Body of pancreas (tissue), 4 donors: Measurements from ENCODE around the gene CEP95. TPM values are rescaled to one million over a fixed set of nuclear protein-coding genes. Genes with fewer than 3 reads are reported as not detected.

Experiments
- ATAC-seq: fragments of 150-250 bp; one replicate; pipeline ENCODE4 v1.9.1; 2016
- DNase-seq, 4 donors: peaks; one replicate each; pipeline ENCODE4 v3.0.0-alpha.2; 2019
- H3K27ac ChIP-seq, 4 donors: fragments of 200-600 bp; sonication (generic); 1 replicate in 3 of 4; 2 replicates in 1 of 4; pipeline versions ENCODE4 v1.5.1 to v1.6.1; 2016 to 2019; ENCODE audit warnings: mild to moderate bottlenecking in 1 of 4, mixed read lengths in 1 of 4, moderate library complexity in 1 of 4
- H3K27me3 ChIP-seq, 2 donors: fragments of 200-600 bp; sonication (generic); one replicate each; pipeline ENCODE4 v1.6.0; 2016; ENCODE audit warnings: mild to moderate bottlenecking in 1 of 2
- H3K36me3 ChIP-seq, 2 donors: fragments of 200-600 bp; sonication (generic); replicated peaks in 1 of 2; 2 replicates each; pipeline ENCODE4 v1.5.1; 2016; ENCODE audit warnings: low read depth in 2 of 2; ENCODE audit not compliant: insufficient read depth in 1 of 2
- H3K4me1 ChIP-seq: fragments of 200-600 bp; sonication (generic); one replicate; pipeline ENCODE4 v1.6.0; 2016
- H3K4me3 ChIP-seq, 2 donors: fragments of 200-600 bp; sonication (generic); 1 replicate in 1 of 2; 2 replicates in 1 of 2; pipeline ENCODE4 v1.5.1; 2016 to 2019
- H3K9me3 ChIP-seq, 3 donors: fragments of 200-600 bp; sonication (generic); 1 replicate in 2 of 3; 2 replicates in 1 of 3; pipeline ENCODE4 v1.5.1; 2016
- CTCF ChIP-seq, 7 experiments: fragments of 450-650 bp in 4 of 7; fragments of 200-600 bp in 3 of 7; sonication (generic) in 3 of 7; IDR thresholded peaks; one replicate each; pipeline ENCODE4 v1.5.1; 2016 to 2019; ENCODE audit warnings: antibody characterized with exemption in 7 of 7
- POLR2A ChIP-seq, 3 donors: fragments of 450-650 bp; IDR thresholded peaks; one replicate each; pipeline ENCODE4 v1.6.1; 2016; ENCODE audit warnings: antibody characterized with exemption in 3 of 3, mild to moderate bottlenecking in 2 of 3
- WGBS, 2 donors: methylation state at CpG; one replicate each; pipeline ENCODE4 v1.1.5; 2017; 5-methylcytosine and 5-hydroxymethylcytosine counted together
- intact Hi-C: fragments of 100-400 bp; cut with DNase I; formaldehyde crosslinking; loops from one replicate; pipeline ENCODE4 v1.15.1; 2023
- total RNA-seq, 2 donors: library from RNA; depleted of rRNA; stranded (reverse); fragments of >200 nt; gene quantifications; one replicate each; pipeline ENCODE4 v1.1.0, GENCODE V29; 2016

CEP95 gene
- total RNA-seq, 2 donors from 2014 or later, result 18.5 to 39.7 TPM

GRCh38 chr17:64498308-64499203 is 8.2 kb upstream of the CEP95 start:
- Histone ChIP-seq H3K27ac (peak overlapping the region in 1 of 4 donors; percentile 88), H3K4me3 (no peak overlapping the region), H3K9me3 (no peaks in the 10 kb centered on the region), H3K4me1 (peaks cover 76% of the 10 kb centered on the region), H3K36me3 (peaks cover 22 to 38% of the 10 kb centered on the region in 2 donors), H3K27me3 (no peaks in the 10 kb centered on the region)
- ATAC-seq (no peak), DNase-seq (no peak)
- intact Hi-C loops, result no loop called here
- 57 to 62% methylated on average over 7 of the region's 7 CpGs for WGBS, 2 donors
- TF ChIP-seq CTCF (IDR thresholded peaks at IDR 0.05) (no peak), POLR2A (IDR thresholded peaks at IDR 0.05) (no peak)

- no peak overlapping the region for H3K27ac ChIP-seq
- intact Hi-C loops, result no loop called here
- DNase-seq (no peak), ATAC-seq (no peak)
- H3K4me1 ChIP-seq, result peaks cover 75% of the 10 kb centered on the region
- TF ChIP-seq POLR2A (IDR thresholded peaks at IDR 0.05) (no peak), CTCF (IDR thresholded peaks at IDR 0.05) (no peak)
- peaks cover 23 to 41% of the 10 kb centered on the region in 2 donors for H3K36me3 ChIP-seq
- 81 to 86% methylated on average over 6 of the region's 6 CpGs for WGBS, 2 donors
- no peak overlapping the region for H3K4me3 ChIP-seq
- no peaks in the 10 kb centered on the region for H3K9me3 ChIP-seq
- no peaks in the 10 kb centered on the region for H3K27me3 ChIP-seq
Measured at GRCh38 chr17:64499805-64500486, 6.8 kb upstream of the CEP95 start.

- H3K27ac ChIP-seq, result no peak overlapping the region
- 82% methylated on average over 8 of the region's 8 CpGs for WGBS, 2 donors
- peaks cover 70% of the 10 kb centered on the region for H3K4me1 ChIP-seq
- H3K4me3 ChIP-seq, result no peak overlapping the region
- DNase-seq (no peak), ATAC-seq (no peak)
- H3K36me3 ChIP-seq, result peaks cover 23 to 41% of the 10 kb centered on the region in 2 donors
- intact Hi-C loops, result no loop called here
- no peaks in the 10 kb centered on the region for H3K27me3 ChIP-seq
- H3K9me3 ChIP-seq, result no peaks in the 10 kb centered on the region
- TF ChIP-seq POLR2A (IDR thresholded peaks at IDR 0.05), result no peak
- TF ChIP-seq CTCF (IDR thresholded peaks at IDR 0.05), result no peak
Measured at GRCh38 chr17:64500487-64500859, 6.3 kb upstream of the CEP95 start.

- 78 to 81% methylated on average over 11 of the region's 11 CpGs for WGBS, 2 donors
- Histone ChIP-seq H3K27ac (no peak overlapping the region), H3K9me3 (no peaks in the 10 kb centered on the region), H3K4me3 (no peak overlapping the region), H3K36me3 (peaks cover 23 to 41% of the 10 kb centered on the region in 2 donors), H3K27me3 (no peaks in the 10 kb centered on the region), H3K4me1 (peaks cover 64% of the 10 kb centered on the region)
- ATAC-seq (no peak), DNase-seq (no peak)
- TF ChIP-seq POLR2A (IDR thresholded peaks at IDR 0.05), result no peak
- no peak for TF ChIP-seq CTCF (IDR thresholded peaks at IDR 0.05)
- intact Hi-C loops, result no loop called here
Measured at GRCh38 chr17:64500862-64501765, 5.7 kb upstream of the CEP95 start.
